Osteoblast (primary cell): ENCODE results near the gene MAP3K5. TPM values are rescaled to one million over a fixed set of nuclear protein-coding genes. Genes with fewer than 3 reads are reported as not detected.

Source experiments
- DNase-seq: peaks from one replicate; pipeline ENCODE4 v3.0.0; 2011; ENCODE audit warnings: low spot score, mixed read lengths; ENCODE audit not compliant: insufficient read length; ENCODE audit errors: missing footprints
- H2AFZ ChIP-seq: 2 replicates; pipeline ENCODE4 v1.6.0; 2011; ENCODE audit warnings: mild to moderate bottlenecking, low read length
- H3K27ac ChIP-seq: 2 replicates; pipeline ENCODE4 v1.5.1; 2011; ENCODE audit warnings: mild to moderate bottlenecking, low read depth, low read length, moderate library complexity
- H3K27me3 ChIP-seq: 2 replicates; pipeline ENCODE4 v1.6.0; 2012; ENCODE audit warnings: mild to moderate bottlenecking, control low read depth, inconsistent platforms, low read length, moderate library complexity; ENCODE audit not compliant: insufficient read depth
- H3K36me3 ChIP-seq: 2 replicates; pipeline ENCODE4 v1.5.1; 2011; ENCODE audit warnings: mild to moderate bottlenecking, low read length, control low read depth, moderate library complexity; ENCODE audit not compliant: insufficient read depth
- H3K4me1 ChIP-seq: 2 replicates; pipeline ENCODE4 v1.5.1; 2011; ENCODE audit warnings: mild to moderate bottlenecking, low read length, control low read depth, moderate library complexity; ENCODE audit not compliant: insufficient read depth
- H3K4me2 ChIP-seq: 2 replicates; pipeline ENCODE4 v1.6.0; 2011; ENCODE audit warnings: mild to moderate bottlenecking, low read length; ENCODE audit not compliant: insufficient read depth
- H3K4me3 ChIP-seq: fragments of 200-600 bp; sonication (generic); 3 replicates; pipeline ENCODE4 v1.5.1; 2012; ENCODE audit warnings: mild to moderate bottlenecking, low read length, inconsistent platforms; ENCODE audit not compliant: insufficient read depth
- H3K79me2 ChIP-seq: 2 replicates; pipeline ENCODE4 v1.6.0; 2012; ENCODE audit warnings: mild to moderate bottlenecking, low read length, control low read depth, inconsistent platforms; ENCODE audit not compliant: insufficient read depth
- H3K9me3 ChIP-seq: 2 replicates; pipeline ENCODE4 v1.5.1; 2011; ENCODE audit warnings: low read depth, low read length, control low read depth
- H4K20me1 ChIP-seq: 2 replicates; pipeline ENCODE4 v1.6.0; 2012; ENCODE audit warnings: mild to moderate bottlenecking, low read length, control low read depth; ENCODE audit not compliant: insufficient read depth
- CTCF ChIP-seq: IDR thresholded peaks from 2 replicates; pipeline ENCODE4 v1.5.1; 2011; ENCODE audit warnings: mild to moderate bottlenecking, low read depth, low read length, moderate library complexity; ENCODE audit errors: extremely low read depth
- total RNA-seq: library from RNA; depleted of rRNA; stranded (reverse); fragments of >200 nt; gene quantifications from 2 replicates; pipeline ENCODE4 v1.2.3, GENCODE V29; 2012

Gene MAP3K5
- total RNA-seq, 1 donor = 8.3 TPM

GRCh38 chr6:136639702-136640101 is 152.6 kb downstream of the MAP3K5 start:
- no peak overlapping the region for H2AFZ ChIP-seq
- no peak for DNase-seq
- H3K79me2 ChIP-seq = no peaks in the 10 kb centered on the region
- H3K27ac ChIP-seq = no peak overlapping the region
- H4K20me1 ChIP-seq = no peaks in the 10 kb centered on the region
- H3K36me3 ChIP-seq = no peaks in the 10 kb centered on the region
- no peaks in the 10 kb centered on the region for H3K27me3 ChIP-seq
- no peak overlapping the region for H3K4me3 ChIP-seq
- no peaks in the 10 kb centered on the region for H3K9me3 ChIP-seq
- no peak overlapping the region for H3K4me2 ChIP-seq
- TF ChIP-seq CTCF = no peak
- peaks cover 20% of the 10 kb centered on the region for H3K4me1 ChIP-seq

- no peak overlapping the region for H3K4me3 ChIP-seq
- no peaks in the 10 kb centered on the region for H3K79me2 ChIP-seq
- H3K4me2 ChIP-seq = no peak overlapping the region
- no peak overlapping the region for H2AFZ ChIP-seq
- no peaks in the 10 kb centered on the region for H4K20me1 ChIP-seq
- H3K27me3 ChIP-seq = no peaks in the 10 kb centered on the region
- no peaks in the 10 kb centered on the region for H3K36me3 ChIP-seq
- DNase-seq = no peak
- no peak overlapping the region for H3K27ac ChIP-seq
- H3K4me1 ChIP-seq = peaks cover 8% of the 10 kb centered on the region
- TF ChIP-seq CTCF = no peak
- no peaks in the 10 kb centered on the region for H3K9me3 ChIP-seq
Observed at GRCh38 chr6:136635615-136636014, 156.7 kb downstream of the MAP3K5 start.

- TF ChIP-seq CTCF = no peak
- no peaks in the 10 kb centered on the region for H4K20me1 ChIP-seq
- H2AFZ ChIP-seq = no peak overlapping the region
- H3K27me3 ChIP-seq = no peaks in the 10 kb centered on the region
- no peak overlapping the region for H3K4me2 ChIP-seq
- H3K9me3 ChIP-seq = no peaks in the 10 kb centered on the region
- H3K27ac ChIP-seq = peak overlapping the region; percentile 33
- no peaks in the 10 kb centered on the region for H3K36me3 ChIP-seq
- H3K4me3 ChIP-seq = no peak overlapping the region
- no peaks in the 10 kb centered on the region for H3K4me1 ChIP-seq
- H3K79me2 ChIP-seq = no peaks in the 10 kb centered on the region
- no peak for DNase-seq
Observed at GRCh38 chr6:136633355-136633754, 158.9 kb downstream of the MAP3K5 start.

GRCh38 chr6:136628996-136629395 is 163.3 kb downstream of the MAP3K5 start:
- H4K20me1 ChIP-seq = no peaks in the 10 kb centered on the region
- H3K4me2 ChIP-seq = no peak overlapping the region
- H3K4me3 ChIP-seq = no peak overlapping the region
- no peaks in the 10 kb centered on the region for H3K36me3 ChIP-seq
- H3K9me3 ChIP-seq = no peaks in the 10 kb centered on the region
- DNase-seq = no peak
- H2AFZ ChIP-seq = no peak overlapping the region
- H3K79me2 ChIP-seq = no peaks in the 10 kb centered on the region
- peaks cover 6% of the 10 kb centered on the region for H3K4me1 ChIP-seq
- no peak overlapping the region for H3K27ac ChIP-seq
- no peak for TF ChIP-seq CTCF
- H3K27me3 ChIP-seq = no peaks in the 10 kb centered on the region
